CD14-positive monocyte (primary cell): Measurements from ENCODE around the gene EIF3K. TPM values are rescaled to one million over a fixed set of nuclear protein-coding genes. Genes with fewer than 3 reads are reported as not detected.
A peak's percentile ranks its signal among the peaks of the same experiment; 100 is the strongest.
"Not testable (repeated sequence)": the region's sequence is repeated elsewhere in the genome, so short reads cannot be mapped to it uniquely, and the experiment has no call there.

Experiments used
- DNase-seq, 3 donors: peaks; one replicate each; pipeline ENCODE4 v3.0.0-alpha.2; 2011 to 2022
- H2AFZ ChIP-seq: 2 replicates; pipeline ENCODE4 v1.6.0; 2012; ENCODE audit warnings: mild to moderate bottlenecking, low read depth, low read length, inconsistent platforms; ENCODE audit not compliant: insufficient read depth, poor library complexity, severe bottlenecking
- H3K27ac ChIP-seq, 2 donors: 1 replicate in 1 of 2; 2 replicates in 1 of 2; pipeline ENCODE4 v1.5.1; 2012 to 2013; ENCODE audit warnings: low read length in 2 of 2, control low read depth in 1 of 2, inconsistent platforms in 1 of 2, low read depth in 1 of 2, mild to moderate bottlenecking in 1 of 2
- H3K27me3 ChIP-seq, 2 donors: one replicate each; pipeline versions ENCODE4 v1.6.0 to v1.6.1; 2011 to 2013; ENCODE audit warnings: low read length in 2 of 2; ENCODE audit not compliant: control insufficient read depth in 2 of 2, insufficient read depth in 2 of 2
- H3K36me3 ChIP-seq, 2 donors: replicated peaks in 1 of 2; 1 replicate in 1 of 2; 2 replicates in 1 of 2; pipeline versions ENCODE4 v1.5.1 to v1.6.1; 2012 to 2013; ENCODE audit warnings: low read length in 2 of 2, control low read depth in 1 of 2, inconsistent platforms in 1 of 2, mild to moderate bottlenecking in 1 of 2; ENCODE audit not compliant: insufficient read depth in 2 of 2, control insufficient read depth in 1 of 2
- H3K4me1 ChIP-seq, 2 donors: 1 replicate in 1 of 2; 2 replicates in 1 of 2; pipeline versions ENCODE4 v1.5.1 to v1.6.1; 2012 to 2013; ENCODE audit warnings: low read length in 2 of 2, control low read depth in 1 of 2, inconsistent platforms in 1 of 2, mild to moderate bottlenecking in 1 of 2, moderate library complexity in 1 of 2; ENCODE audit not compliant: insufficient read depth in 2 of 2, control insufficient read depth in 1 of 2
- H3K4me2 ChIP-seq: replicated peaks from 2 replicates; pipeline ENCODE3; 2012; ENCODE audit warnings: low read length, moderate library complexity, mild to moderate bottlenecking; ENCODE audit not compliant: poor library complexity, severe bottlenecking; ENCODE audit errors: extremely low read depth
- H3K4me3 ChIP-seq, 3 experiments: fragments of 200-600 bp in 1 of 3; sonication (generic) in 1 of 3; replicated peaks in 1 of 3; 1 replicate in 2 of 3; 2 replicates in 1 of 3; pipeline ENCODE4 v1.5.1; 2011 to 2013; ENCODE audit warnings: low read length in 3 of 3, mild to moderate bottlenecking in 3 of 3, control low read depth in 2 of 3, low read depth in 2 of 3, inconsistent platforms in 1 of 3, moderate library complexity in 1 of 3
- H3K79me2 ChIP-seq: 2 replicates; pipeline ENCODE4 v1.6.0; 2012; ENCODE audit warnings: mild to moderate bottlenecking, control low read depth, inconsistent platforms, low read length, moderate library complexity; ENCODE audit not compliant: insufficient read depth
- H3K9ac ChIP-seq: 2 replicates; pipeline ENCODE4 v1.6.0; 2017; ENCODE audit warnings: low read length, mild to moderate bottlenecking; ENCODE audit not compliant: insufficient read depth, poor library complexity, severe bottlenecking
- H3K9me3 ChIP-seq, 2 donors: replicated peaks in 1 of 2; 1 replicate in 1 of 2; 2 replicates in 1 of 2; pipeline versions ENCODE4 v1.5.1 to v1.6.1; 2012 to 2013; ENCODE audit warnings: low read length in 2 of 2, control low read depth in 1 of 2; ENCODE audit not compliant: control insufficient read depth in 1 of 2, insufficient read depth in 1 of 2
- H4K20me1 ChIP-seq: 2 replicates; pipeline ENCODE4 v1.6.0; 2012; ENCODE audit warnings: mild to moderate bottlenecking, low read length, control low read depth, moderate library complexity; ENCODE audit not compliant: insufficient read depth
- H3K27ac Mint-ChIP-seq, 7 donors: one replicate each; pipeline ENCODE4 v1.8.0; 2020; ENCODE audit warnings: mild to moderate bottlenecking in 7 of 7, mixed read lengths in 7 of 7, moderate library complexity in 6 of 7, inconsistent platforms in 2 of 7
- H3K27me3 Mint-ChIP-seq, 3 donors: one replicate each; pipeline ENCODE4 v1.8.0; 2021 to 2022; ENCODE audit warnings: low read depth in 3 of 3, mild to moderate bottlenecking in 3 of 3, mixed read lengths in 3 of 3, moderate library complexity in 3 of 3, inconsistent platforms in 1 of 3
- H3K36me3 Mint-ChIP-seq, 2 donors: one replicate each; pipeline ENCODE4 v1.8.0; 2020; ENCODE audit warnings: mixed read lengths in 2 of 2, inconsistent platforms in 1 of 2, mild to moderate bottlenecking in 1 of 2
- H3K4me1 Mint-ChIP-seq: one replicate; pipeline ENCODE4 v1.8.0; 2020; ENCODE audit warnings: mild to moderate bottlenecking, mixed read lengths
- H3K4me3 Mint-ChIP-seq, 2 donors: one replicate each; pipeline ENCODE4 v1.8.0; 2020; ENCODE audit warnings: mild to moderate bottlenecking in 2 of 2, mixed read lengths in 2 of 2, moderate library complexity in 1 of 2
- H3K9me3 Mint-ChIP-seq, 7 donors: one replicate each; pipeline ENCODE4 v1.8.0; 2020 to 2022; ENCODE audit warnings: mixed read lengths in 7 of 7, mild to moderate bottlenecking in 6 of 7, moderate library complexity in 6 of 7, inconsistent platforms in 2 of 7
- CTCF ChIP-seq: fragments of 200-600 bp; IDR thresholded peaks from one replicate; pipeline ENCODE4 v1.8.0; 2022; ENCODE audit warnings: antibody characterized with exemption, mild to moderate bottlenecking
- WGBS: methylation state at CpG from one replicate; pipeline ENCODE4 v1.1.5; 2013; ENCODE audit warnings: missing lambda C conversion rate; ENCODE audit not compliant: insufficient coverage; 5-methylcytosine and 5-hydroxymethylcytosine counted together
- intact Hi-C, 2 donors: fragments of 100-400 bp; cut with micrococcal nuclease; formaldehyde crosslinking; loops; one replicate each; pipeline versions ENCODE4 v1.15.0 to v1.15.1; 2023
- polyA plus RNA-seq, 3 donors: library from polyadenylated mRNA; depleted of rRNA in 1 of 3; unstranded in 2 of 3; stranded (reverse) in 1 of 3; fragments of 300-500 nt in 2 of 3; fragments of >200 nt in 1 of 3; fragmentation: Illumina TruSeq in 2 of 3; gene quantifications; 1 replicate in 2 of 3; 2 replicates in 1 of 3; pipeline ENCODE4 v1.2.3, GENCODE V29; 2012 to 2021

The EIF3K gene
- polyA plus RNA-seq, 3 donors: 326 to 1,088 (median 381) TPM

- no peak overlapping the region for H2AFZ ChIP-seq
- H4K20me1 ChIP-seq: peaks cover 19% of the 10 kb centered on the region
- H3K4me3 Mint-ChIP-seq: no peak overlapping the region
- H3K27me3 Mint-ChIP-seq: peaks cover 0 to 4% (median 0%) of the 10 kb centered on the region in 3 donors
- no peak overlapping the region for H3K9ac ChIP-seq
- no peaks in the 10 kb centered on the region for H3K9me3 ChIP-seq
- H3K27ac ChIP-seq: no peak overlapping the region
- DNase-seq: no peak
- H3K9me3 Mint-ChIP-seq: peaks cover 0 to 2% (median 0%) of the 10 kb centered on the region in 7 donors
- H3K36me3 ChIP-seq: peaks cover 84 to 93% of the 10 kb centered on the region in 2 donors
- H3K36me3 Mint-ChIP-seq: peaks cover 80 to 100% of the 10 kb centered on the region in 2 donors
- no peak overlapping the region for H3K4me2 ChIP-seq
- TF ChIP-seq CTCF: no peak
- H3K4me3 ChIP-seq: no peak overlapping the region
- H3K79me2 ChIP-seq: peaks cover 15% of the 10 kb centered on the region
- 100% methylated on average over 4 of the region's 4 CpGs for WGBS
- peak overlapping the region in 1 of 7 donors; percentile 80 for H3K27ac Mint-ChIP-seq
- H3K27me3 ChIP-seq: no peaks in the 10 kb centered on the region
- H3K4me1 ChIP-seq: no peaks in the 10 kb centered on the region
- intact Hi-C loops: no loop called here
- no peaks in the 10 kb centered on the region for H3K4me1 Mint-ChIP-seq
These were observed 7.4 kb downstream of the EIF3K start for GRCh38 chr19:38626401-38626800.

DNA sequence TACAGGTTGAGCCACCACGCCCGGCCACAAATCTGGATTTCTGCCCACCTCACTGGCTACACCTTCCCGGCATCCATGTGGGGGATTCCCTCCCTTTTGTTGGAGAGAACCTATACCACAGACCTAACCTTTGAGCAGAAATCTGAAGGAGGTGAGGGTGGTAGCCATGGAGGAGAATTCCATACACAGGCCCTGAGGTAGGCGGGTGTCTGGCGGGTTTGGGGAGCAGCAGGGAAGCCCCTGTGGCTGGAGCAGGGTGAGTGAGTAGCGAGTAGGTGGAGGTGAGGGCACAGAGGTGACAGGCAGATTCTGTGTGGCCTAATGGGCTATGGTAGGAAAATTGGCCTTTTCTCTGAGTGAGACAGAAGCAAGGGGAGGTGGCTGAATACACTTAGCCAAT is 10.6 kb downstream of the EIF3K start:
- WGBS: 100% methylated on average over 3 of the region's 6 CpGs
- Histone ChIP-seq H3K79me2 (peaks cover 4% of the 10 kb centered on the region), H3K27me3 (no peaks in the 10 kb centered on the region), H3K27ac (no peak overlapping the region), H3K4me3 (no peak overlapping the region), H3K9me3 (no peaks in the 10 kb centered on the region), H3K4me1 (no peaks in the 10 kb centered on the region), H3K4me2 (no peak overlapping the region), H3K9ac (no peak overlapping the region), H3K36me3 (peaks cover 70 to 89% of the 10 kb centered on the region in 2 donors), H2AFZ (no peak overlapping the region), H4K20me1 (peaks cover 13% of the 10 kb centered on the region)
- H3K27me3 Mint-ChIP-seq: peaks cover 0 to 4% (median 1%) of the 10 kb centered on the region in 3 donors
- no peak for DNase-seq
- intact Hi-C loops: no loop called here
- H3K36me3 Mint-ChIP-seq: peaks cover 72 to 94% of the 10 kb centered on the region in 2 donors
- H3K4me3 Mint-ChIP-seq: no peak overlapping the region
- peak overlapping the region in 3 of 7 donors; percentile 38 to 70 (median 68) for H3K27ac Mint-ChIP-seq
- TF ChIP-seq CTCF: no peak
- peaks cover 2% of the 10 kb centered on the region for H3K4me1 Mint-ChIP-seq
- peaks cover 0 to 2% (median 0%) of the 10 kb centered on the region in 7 donors for H3K9me3 Mint-ChIP-seq

GRCh38 chr19:38631301-38631700 is 12.3 kb downstream of the EIF3K start:
- H3K79me2 ChIP-seq, H3K4me1 Mint-ChIP-seq, H3K4me1 ChIP-seq, H3K9ac ChIP-seq, H3K27me3 Mint-ChIP-seq, H3K27ac ChIP-seq, H3K4me2 ChIP-seq, H2AFZ ChIP-seq, H3K4me3 ChIP-seq, H3K9me3 Mint-ChIP-seq, H3K4me3 Mint-ChIP-seq, H3K27me3 ChIP-seq, H3K9me3 ChIP-seq, DNase-seq: not testable (repeated sequence)
- Histone ChIP-seq H3K36me3 (peaks cover 67 to 86% of the 10 kb centered on the region in 2 donors), H4K20me1 (peaks cover 13% of the 10 kb centered on the region)
- Mint-ChIP-seq H3K36me3 (peaks cover 70 to 94% of the 10 kb centered on the region in 2 donors), H3K27ac (peak overlapping the region in 2 of 7 donors; percentile 12 to 30)
- intact Hi-C loops: loop anchor here (5.0 to 10.0 kb wide), 3 partner anchors 84 to 304 kb away; partner anchors contain the start of genes MRPS12 (in 1 of the 2) and SARS2 (in 1 of the 2)
- WGBS: 70% methylated on average over 2 of the region's 11 CpGs
